ENCODE data around the gene RPL9. TPM values are rescaled to one million over a fixed set of nuclear protein-coding genes. Genes with fewer than 3 reads are reported as not detected.

RPL9 gene
- total and polyA plus RNA-seq, 2 of the 13 experiments (the other 11 are each of a cell fraction or from before 2014, with no cell fraction given), result 993 to 2,148 TPM

- TF ChIP-seq, protein P1, sequence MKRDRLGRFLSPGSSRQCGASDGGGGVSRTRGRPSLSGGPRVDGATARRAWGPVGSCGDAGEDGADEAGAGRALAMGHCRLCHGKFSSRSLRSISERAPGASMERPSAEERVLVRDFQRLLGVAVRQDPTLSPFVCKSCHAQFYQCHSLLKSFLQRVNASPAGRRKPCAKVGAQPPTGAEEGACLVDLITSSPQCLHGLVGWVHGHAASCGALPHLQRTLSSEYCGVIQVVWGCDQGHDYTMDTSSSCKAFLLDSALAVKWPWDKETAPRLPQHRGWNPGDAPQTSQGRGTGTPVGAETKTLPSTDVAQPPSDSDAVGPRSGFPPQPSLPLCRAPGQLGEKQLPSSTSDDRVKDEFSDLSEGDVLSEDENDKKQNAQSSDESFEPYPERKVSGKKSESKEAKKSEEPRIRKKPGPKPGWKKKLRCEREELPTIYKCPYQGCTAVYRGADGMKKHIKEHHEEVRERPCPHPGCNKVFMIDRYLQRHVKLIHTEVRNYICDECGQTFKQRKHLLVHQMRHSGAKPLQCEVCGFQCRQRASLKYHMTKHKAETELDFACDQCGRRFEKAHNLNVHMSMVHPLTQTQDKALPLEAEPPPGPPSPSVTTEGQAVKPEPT (CRISPR knock-in tag; IDR thresholded peaks at IDR 0.05; ENCODE audit: low read depth), result no peak
- TF ChIP-seq ZNF770 (CRISPR knock-in tag; IDR thresholded peaks at IDR 0.05) (no peak), ZNF12 (CRISPR knock-in tag; IDR thresholded peaks at IDR 0.05) (no peak), SNAPC2 (CRISPR knock-in tag; IDR thresholded peaks at IDR 0.05) (no peak), SNAPC5 (CRISPR knock-in tag; IDR thresholded peaks at IDR 0.05; ENCODE audit: borderline replicate concordance) (no peak), MAF1 (CRISPR knock-in tag; IDR thresholded peaks at IDR 0.05; ENCODE audit: borderline replicate concordance) (no peak), ZBTB25 (CRISPR knock-in tag; IDR thresholded peaks at IDR 0.05) (no peak), HDAC6 (IDR thresholded peaks at IDR 0.05; ENCODE audit: low read depth, low read length) (no peak), SIX4 (CRISPR knock-in tag; IDR thresholded peaks at IDR 0.05) (no peak), EED (CRISPR knock-in tag; IDR thresholded peaks at IDR 0.05) (no peak), ATF7-NPFF (CRISPR knock-in tag; IDR thresholded peaks at IDR 0.05; ENCODE audit: low read depth) (no peak), ZMYM3 (CRISPR knock-in tag; IDR thresholded peaks at IDR 0.05) (no peak), TBP (CRISPR knock-in tag; IDR thresholded peaks at IDR 0.05) (no peak), ZNF230 (CRISPR knock-in tag; IDR thresholded peaks at IDR 0.05) (no peak), ZNF44 (CRISPR knock-in tag; IDR thresholded peaks at IDR 0.05) (no peak), SALL2 (CRISPR knock-in tag; IDR thresholded peaks at IDR 0.05) (no peak), ATF5 (CRISPR knock-in tag; IDR thresholded peaks at IDR 0.05; ENCODE audit: low read depth) (no peak), SNRNP70 (IDR thresholded peaks at IDR 0.05; ENCODE audit: low read depth, low read length) (no peak), ETV6 (CRISPR knock-in tag; conservative IDR thresholded peaks at IDR 0.05) (no peak)
- TF ChIP-seq, protein P2, sequence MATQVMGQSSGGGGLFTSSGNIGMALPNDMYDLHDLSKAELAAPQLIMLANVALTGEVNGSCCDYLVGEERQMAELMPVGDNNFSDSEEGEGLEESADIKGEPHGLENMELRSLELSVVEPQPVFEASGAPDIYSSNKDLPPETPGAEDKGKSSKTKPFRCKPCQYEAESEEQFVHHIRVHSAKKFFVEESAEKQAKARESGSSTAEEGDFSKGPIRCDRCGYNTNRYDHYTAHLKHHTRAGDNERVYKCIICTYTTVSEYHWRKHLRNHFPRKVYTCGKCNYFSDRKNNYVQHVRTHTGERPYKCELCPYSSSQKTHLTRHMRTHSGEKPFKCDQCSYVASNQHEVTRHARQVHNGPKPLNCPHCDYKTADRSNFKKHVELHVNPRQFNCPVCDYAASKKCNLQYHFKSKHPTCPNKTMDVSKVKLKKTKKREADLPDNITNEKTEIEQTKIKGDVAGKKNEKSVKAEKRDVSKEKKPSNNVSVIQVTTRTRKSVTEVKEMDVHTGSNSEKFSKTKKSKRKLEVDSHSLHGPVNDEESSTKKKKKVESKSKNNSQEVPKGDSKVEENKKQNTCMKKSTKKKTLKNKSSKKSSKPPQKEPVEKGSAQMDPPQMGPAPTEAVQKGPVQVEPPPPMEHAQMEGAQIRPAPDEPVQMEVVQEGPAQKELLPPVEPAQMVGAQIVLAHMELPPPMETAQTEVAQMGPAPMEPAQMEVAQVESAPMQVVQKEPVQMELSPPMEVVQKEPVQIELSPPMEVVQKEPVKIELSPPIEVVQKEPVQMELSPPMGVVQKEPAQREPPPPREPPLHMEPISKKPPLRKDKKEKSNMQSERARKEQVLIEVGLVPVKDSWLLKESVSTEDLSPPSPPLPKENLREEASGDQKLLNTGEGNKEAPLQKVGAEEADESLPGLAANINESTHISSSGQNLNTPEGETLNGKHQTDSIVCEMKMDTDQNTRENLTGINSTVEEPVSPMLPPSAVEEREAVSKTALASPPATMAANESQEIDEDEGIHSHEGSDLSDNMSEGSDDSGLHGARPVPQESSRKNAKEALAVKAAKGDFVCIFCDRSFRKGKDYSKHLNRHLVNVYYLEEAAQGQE (IDR thresholded peaks at IDR 0.05; ENCODE audit: borderline replicate concordance in 1 of 2, low read depth in 1 of 2, low read length in 2 of 2), result no peak
These were observed 10.8 kb upstream of the RPL9 start (continued) for GRCh38 chr4:39469429-39470077.

Measured in HepG2 (cell line).